ENCODE measurements around the gene ABHD17A.

Gene ABHD17A

DNA sequence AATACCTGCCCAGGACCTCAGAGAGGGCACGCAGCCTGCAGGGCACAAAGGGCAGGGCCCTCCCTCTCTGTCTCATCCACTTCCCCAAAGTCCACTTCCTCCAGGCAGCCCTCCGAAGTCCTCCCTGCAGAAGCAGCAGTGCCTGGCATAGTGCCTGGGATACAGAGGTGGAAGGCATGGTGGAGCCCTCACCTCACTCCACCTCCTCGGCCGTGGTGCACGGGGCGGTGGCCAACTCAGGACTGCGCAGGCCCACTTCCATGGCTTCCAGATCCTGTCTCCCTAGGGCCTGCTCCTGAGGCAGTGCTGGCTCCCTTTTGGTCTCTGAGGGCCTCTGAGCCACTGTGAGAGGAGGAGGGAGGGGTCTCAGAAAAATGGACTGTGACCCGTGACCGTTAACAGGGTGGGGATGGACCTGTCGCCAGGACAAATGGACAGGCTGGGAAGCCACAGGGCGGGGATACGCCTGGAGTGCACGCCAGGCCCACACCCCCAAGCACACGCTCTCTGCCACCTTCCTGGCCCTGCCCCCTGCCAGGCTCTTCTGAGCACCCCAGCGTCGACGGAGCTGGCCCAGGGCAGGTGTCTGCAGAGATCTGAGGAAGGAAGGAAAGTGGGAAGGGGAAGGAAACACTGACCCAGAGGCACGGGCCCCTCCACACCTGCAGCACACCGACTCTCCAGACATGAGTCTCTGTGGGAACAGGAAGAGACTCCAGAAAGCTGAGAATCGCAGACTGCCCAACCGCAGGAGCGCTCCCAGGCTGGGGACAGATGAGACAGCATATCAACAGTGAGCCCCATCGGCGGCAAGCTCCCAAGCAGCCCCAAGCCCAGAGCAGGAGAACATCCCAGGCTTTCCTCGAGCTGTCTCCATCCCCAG, 45.4 kb downstream of the ABHD17A start:
- H3K9me3 ChIP-seq (replicated peaks; ENCODE audit: insufficient read depth, low read length), result no peaks in the 10 kb centered on the region
- peaks cover 99% of the 10 kb centered on the region for H3K79me2 ChIP-seq (ENCODE audit: low read length)
- peaks cover 51% of the 10 kb centered on the region for H4K20me1 ChIP-seq (ENCODE audit: insufficient read depth, low read length)
- no peak overlapping the region for H2AFZ ChIP-seq (ENCODE audit: low read length)
- H3K27ac ChIP-seq (ENCODE audit: low read length), result no peak overlapping the region
- no peaks in the 10 kb centered on the region for H3K9me2 ChIP-seq (replicated peaks; ENCODE audit: insufficient read depth, low read length)
- DNase-seq, result no peak
- TF ChIP-seq EZH2phosphoT487 (IDR thresholded peaks at IDR 0.05; ENCODE audit: low read length) (no peak), EZH2 (optimal IDR thresholded peaks at IDR 0.05; ENCODE audit: low read depth, low read length) (no peak)
- H3K36me3 ChIP-seq (replicated peaks; ENCODE audit: insufficient read depth, low read length), result no peaks in the 10 kb centered on the region
- H3K9ac ChIP-seq (ENCODE audit: low read length), result no peak overlapping the region
- no peaks in the 10 kb centered on the region for H3K27me3 ChIP-seq (replicated peaks; ENCODE audit: insufficient read depth, low read length)
- H3K4me2 ChIP-seq (ENCODE audit: low read depth, low read length), result no peak overlapping the region
- no peak overlapping the region for H3K4me3 ChIP-seq (ENCODE audit: low read length)
- H3F3A ChIP-seq (ENCODE audit: insufficient read depth, low read length), result no peaks in the 10 kb centered on the region
- no peaks in the 10 kb centered on the region for H3K4me1 ChIP-seq (ENCODE audit: low read length)

DNA sequence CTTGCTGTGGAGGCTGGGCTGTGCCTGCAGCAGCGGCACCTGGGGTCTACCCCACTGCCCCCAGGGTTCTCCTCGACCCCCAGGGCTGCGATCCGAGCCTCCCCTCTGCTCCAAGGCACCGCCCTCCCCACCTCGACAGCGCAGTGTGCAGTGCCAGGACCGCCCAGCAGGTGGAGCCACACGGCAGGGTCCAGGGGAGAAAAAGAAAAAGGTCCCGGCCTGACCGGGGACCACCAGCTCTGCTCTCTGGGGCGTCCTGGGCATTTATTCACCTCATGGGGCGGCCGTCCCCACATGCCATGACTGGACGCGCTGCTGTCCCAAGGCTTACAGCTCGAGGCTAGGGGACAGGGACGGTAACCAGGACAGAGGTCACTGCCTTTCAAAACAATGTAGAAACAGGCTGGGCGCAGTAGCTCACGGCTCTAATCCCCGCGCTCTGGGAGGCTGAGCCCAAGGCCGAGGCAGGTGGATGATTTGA, 47.6 kb downstream of the ABHD17A start:
- H3K27ac ChIP-seq (ENCODE audit: low read length), result no peak overlapping the region
- H3K9me2 ChIP-seq (replicated peaks; ENCODE audit: insufficient read depth, low read length), result no peaks in the 10 kb centered on the region
- no peak for DNase-seq
- H2AFZ ChIP-seq (ENCODE audit: low read length), result no peak overlapping the region
- no peaks in the 10 kb centered on the region for H3K27me3 ChIP-seq (replicated peaks; ENCODE audit: insufficient read depth, low read length)
- TF ChIP-seq, protein P1, sequence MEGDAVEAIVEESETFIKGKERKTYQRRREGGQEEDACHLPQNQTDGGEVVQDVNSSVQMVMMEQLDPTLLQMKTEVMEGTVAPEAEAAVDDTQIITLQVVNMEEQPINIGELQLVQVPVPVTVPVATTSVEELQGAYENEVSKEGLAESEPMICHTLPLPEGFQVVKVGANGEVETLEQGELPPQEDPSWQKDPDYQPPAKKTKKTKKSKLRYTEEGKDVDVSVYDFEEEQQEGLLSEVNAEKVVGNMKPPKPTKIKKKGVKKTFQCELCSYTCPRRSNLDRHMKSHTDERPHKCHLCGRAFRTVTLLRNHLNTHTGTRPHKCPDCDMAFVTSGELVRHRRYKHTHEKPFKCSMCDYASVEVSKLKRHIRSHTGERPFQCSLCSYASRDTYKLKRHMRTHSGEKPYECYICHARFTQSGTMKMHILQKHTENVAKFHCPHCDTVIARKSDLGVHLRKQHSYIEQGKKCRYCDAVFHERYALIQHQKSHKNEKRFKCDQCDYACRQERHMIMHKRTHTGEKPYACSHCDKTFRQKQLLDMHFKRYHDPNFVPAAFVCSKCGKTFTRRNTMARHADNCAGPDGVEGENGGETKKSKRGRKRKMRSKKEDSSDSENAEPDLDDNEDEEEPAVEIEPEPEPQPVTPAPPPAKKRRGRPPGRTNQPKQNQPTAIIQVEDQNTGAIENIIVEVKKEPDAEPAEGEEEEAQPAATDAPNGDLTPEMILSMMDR (IDR thresholded peaks at IDR 0.05; ENCODE audit: low read length), result peak; percentile 97
- TF ChIP-seq EZH2phosphoT487 (IDR thresholded peaks at IDR 0.05; ENCODE audit: low read length), result no peak
- no peak for TF ChIP-seq EZH2 (optimal IDR thresholded peaks at IDR 0.05; ENCODE audit: low read depth, low read length)
- peaks cover 98% of the 10 kb centered on the region for H3K79me2 ChIP-seq (ENCODE audit: low read length)
- no peak overlapping the region for H3K4me3 ChIP-seq (ENCODE audit: low read length)
- peaks cover 36% of the 10 kb centered on the region for H4K20me1 ChIP-seq (ENCODE audit: insufficient read depth, low read length)
- H3K4me2 ChIP-seq (ENCODE audit: low read depth, low read length), result no peak overlapping the region
- H3K9ac ChIP-seq (ENCODE audit: low read length), result no peak overlapping the region
- no peaks in the 10 kb centered on the region for H3K4me1 ChIP-seq (ENCODE audit: low read length)
- H3K36me3 ChIP-seq (replicated peaks; ENCODE audit: insufficient read depth, low read length), result no peaks in the 10 kb centered on the region
- H3K9me3 ChIP-seq (replicated peaks; ENCODE audit: insufficient read depth, low read length), result no peaks in the 10 kb centered on the region
- H3F3A ChIP-seq (ENCODE audit: insufficient read depth, low read length), result no peaks in the 10 kb centered on the region

DNA sequence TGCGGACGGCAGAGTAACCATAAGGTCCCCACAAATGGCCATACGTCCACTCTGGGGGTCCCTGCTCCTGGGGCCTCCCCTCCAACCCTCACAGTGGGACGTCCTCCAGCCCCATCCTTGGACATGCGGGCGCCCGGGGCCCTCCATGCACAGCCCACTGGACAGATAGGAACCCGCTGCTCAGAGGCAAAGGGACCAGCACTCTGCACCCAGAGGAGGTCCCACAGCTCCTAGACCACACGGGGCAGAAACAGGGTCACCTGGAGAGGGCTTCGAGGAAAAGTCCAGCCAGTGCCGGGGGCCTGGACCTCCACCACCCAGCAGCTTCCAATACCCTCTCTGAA, 48.1 kb downstream of the ABHD17A start:
- no peak overlapping the region for H3K9ac ChIP-seq (ENCODE audit: low read length)
- no peak for DNase-seq
- no peak overlapping the region for H3K4me3 ChIP-seq (ENCODE audit: low read length)
- TF ChIP-seq EZH2 (optimal IDR thresholded peaks at IDR 0.05; ENCODE audit: low read depth, low read length), result no peak
- TF ChIP-seq EZH2phosphoT487 (IDR thresholded peaks at IDR 0.05; ENCODE audit: low read length), result no peak
- TF ChIP-seq, protein P1 (IDR thresholded peaks at IDR 0.05; ENCODE audit: low read length), result no peak
- H3F3A ChIP-seq (ENCODE audit: insufficient read depth, low read length), result no peaks in the 10 kb centered on the region
- H3K9me2 ChIP-seq (replicated peaks; ENCODE audit: insufficient read depth, low read length), result no peaks in the 10 kb centered on the region
- H3K79me2 ChIP-seq (ENCODE audit: low read length), result peaks cover 96% of the 10 kb centered on the region
- peaks cover 33% of the 10 kb centered on the region for H4K20me1 ChIP-seq (ENCODE audit: insufficient read depth, low read length)
- no peaks in the 10 kb centered on the region for H3K36me3 ChIP-seq (replicated peaks; ENCODE audit: insufficient read depth, low read length)
- H3K27ac ChIP-seq (ENCODE audit: low read length), result no peak overlapping the region
- no peaks in the 10 kb centered on the region for H3K9me3 ChIP-seq (replicated peaks; ENCODE audit: insufficient read depth, low read length)
- no peak overlapping the region for H2AFZ ChIP-seq (ENCODE audit: low read length)
- H3K4me1 ChIP-seq (ENCODE audit: low read length), result no peaks in the 10 kb centered on the region
- no peak overlapping the region for H3K4me2 ChIP-seq (ENCODE audit: low read depth, low read length)
- H3K27me3 ChIP-seq (replicated peaks; ENCODE audit: insufficient read depth, low read length), result no peaks in the 10 kb centered on the region
